Measurements from ENCODE around the gene FUCA2.
"Not testable (repeated sequence)": the region's sequence is repeated elsewhere in the genome, so short reads cannot be mapped to it uniquely, and the experiment has no call there.

Gene FUCA2

DNA sequence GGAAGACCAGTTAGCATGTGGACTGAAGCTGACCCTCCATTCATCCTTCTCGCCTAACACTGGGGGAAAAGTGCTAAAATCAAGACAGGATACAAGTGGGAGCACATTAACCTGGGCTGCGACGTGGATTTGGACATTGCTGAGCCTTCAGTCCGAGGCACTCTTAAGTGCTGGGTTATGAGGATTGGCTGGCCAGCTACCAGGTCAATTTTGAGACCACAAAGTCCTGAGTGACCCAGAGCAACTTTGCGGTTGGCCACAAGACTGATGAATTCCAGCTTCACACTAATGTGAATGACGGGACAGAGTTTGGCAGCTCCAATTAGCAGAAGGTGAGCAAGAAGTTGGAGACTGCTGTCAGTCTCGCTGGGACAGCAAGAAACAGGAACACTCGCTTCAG is 20.7 kb downstream of the FUCA2 start:
- no peak for DNase-seq

DNA sequence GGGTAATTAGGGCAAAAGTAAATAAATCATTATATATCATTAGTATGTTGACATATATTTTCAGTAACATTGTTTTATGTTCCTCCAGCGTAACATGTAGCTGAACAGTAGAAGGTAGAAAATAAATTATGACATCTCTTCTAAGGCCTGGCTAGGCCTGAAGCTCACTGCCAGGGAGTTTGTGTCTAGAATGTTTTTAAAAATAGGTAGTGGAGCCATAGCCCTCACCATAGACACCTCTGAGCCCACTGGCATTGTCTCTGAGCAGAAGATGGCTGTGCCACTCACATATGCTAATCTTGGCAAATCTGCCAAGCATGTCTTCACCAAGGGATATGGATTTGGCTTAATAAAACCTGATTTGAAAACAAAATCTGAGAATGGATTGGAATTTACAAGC is 21.3 kb downstream of the FUCA2 start:
- DNase-seq, result no peak

DNA sequence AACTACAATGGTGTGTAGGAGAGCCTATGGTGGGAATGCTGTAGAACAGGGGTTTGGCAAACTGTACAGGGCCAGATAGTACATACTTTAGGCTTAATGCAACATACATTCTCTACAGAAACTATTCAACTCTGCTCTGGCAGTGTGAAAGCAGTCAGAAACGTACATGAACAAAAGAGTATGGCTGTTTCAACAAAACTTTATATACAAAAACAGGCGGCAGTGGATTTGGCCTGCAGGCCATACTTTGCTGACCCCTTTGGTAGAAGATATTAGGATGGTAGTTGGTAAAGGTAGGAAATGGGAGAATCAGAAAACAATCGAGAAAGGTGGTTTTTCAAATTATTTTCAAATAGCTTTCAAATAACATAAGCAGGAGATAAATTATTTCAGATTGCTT is 24.8 kb downstream of the FUCA2 start:
- no peak for DNase-seq

DNA sequence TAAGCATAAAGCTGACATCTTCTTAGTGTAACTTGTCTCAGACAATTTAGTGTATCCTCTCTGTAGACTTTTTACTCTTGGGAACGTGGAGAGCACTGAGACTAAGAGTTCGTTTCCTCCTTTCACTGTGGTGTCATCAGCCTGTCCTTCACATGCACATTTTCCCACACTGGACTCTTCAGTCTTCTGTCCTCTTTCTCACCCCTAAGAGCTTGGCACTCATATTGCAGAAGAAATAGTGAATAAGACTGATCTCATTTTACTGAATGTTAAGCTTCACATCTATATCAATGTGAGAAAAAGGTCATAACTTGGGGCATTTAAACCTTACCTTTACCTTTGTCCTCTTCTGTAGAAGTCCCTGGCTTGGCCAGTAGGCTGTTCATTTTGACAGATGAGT is 25.6 kb downstream of the FUCA2 start:
- DNase-seq, result no peak

DNA sequence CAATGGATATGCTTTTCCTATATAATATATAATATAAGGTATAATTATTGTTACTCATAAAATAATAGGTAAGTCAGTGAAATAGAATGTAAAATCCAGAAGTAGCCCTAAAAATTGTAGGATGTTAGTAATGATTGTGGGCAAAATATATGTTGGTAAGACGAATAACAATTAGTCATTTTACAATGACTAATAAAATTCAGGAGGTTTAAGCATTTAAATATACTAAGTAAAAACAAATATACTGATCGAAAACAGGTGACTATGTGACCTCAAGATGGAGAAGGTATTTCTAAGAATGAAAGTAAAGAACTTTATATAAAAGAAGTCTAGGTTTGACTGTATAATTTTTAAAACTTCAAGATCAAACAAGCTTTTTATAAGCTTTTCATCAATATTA is 28.9 kb downstream of the FUCA2 start:
- DNase-seq, result no peak

DNA sequence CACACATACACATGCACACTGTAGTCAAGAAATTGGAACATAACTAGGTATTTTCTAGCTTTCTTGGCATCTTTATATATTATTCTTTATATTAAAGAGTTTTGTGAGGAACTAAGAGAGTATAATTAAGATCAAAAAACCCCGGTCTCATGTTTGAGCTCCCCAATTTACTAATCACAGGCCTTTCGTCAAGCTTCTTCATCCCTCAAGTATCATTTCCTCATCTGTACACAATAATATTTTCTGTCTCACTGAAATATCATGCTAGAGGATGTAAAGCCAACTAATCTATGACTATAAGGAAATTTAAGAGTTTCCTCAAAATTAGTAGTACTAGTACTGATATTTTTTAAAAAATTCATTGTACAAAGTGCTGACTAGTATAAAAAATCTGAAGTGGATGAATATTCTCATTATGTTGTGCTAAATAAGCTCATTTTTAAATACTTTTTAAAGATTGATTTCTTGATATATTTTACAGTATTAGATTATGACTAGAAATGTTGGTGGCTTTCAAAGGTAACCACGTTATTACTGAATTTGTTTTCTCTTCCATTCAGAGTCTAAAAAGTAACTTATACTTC is 32.9 kb downstream of the FUCA2 start:
- DNase-seq, result no peak

DNA sequence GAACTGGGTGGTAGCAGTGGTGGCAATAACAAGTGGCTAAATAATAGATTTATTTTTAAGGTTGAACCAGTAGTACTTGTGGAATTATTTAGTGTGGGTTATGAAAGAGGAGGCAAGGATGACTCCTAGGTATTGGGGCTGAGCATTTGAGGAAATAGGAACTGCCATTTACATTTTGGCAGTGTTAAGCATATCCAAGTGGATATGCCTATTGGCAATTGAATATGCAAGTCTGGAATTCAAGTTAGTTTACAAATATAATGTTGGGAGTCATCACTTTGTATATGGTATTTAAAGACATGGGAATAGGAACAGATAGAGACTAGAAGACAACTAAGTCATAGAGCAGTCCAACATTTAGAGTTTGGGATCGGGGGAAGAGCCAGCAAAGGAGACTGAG is 35.0 kb downstream of the FUCA2 start:
- DNase-seq, result no peak

DNA sequence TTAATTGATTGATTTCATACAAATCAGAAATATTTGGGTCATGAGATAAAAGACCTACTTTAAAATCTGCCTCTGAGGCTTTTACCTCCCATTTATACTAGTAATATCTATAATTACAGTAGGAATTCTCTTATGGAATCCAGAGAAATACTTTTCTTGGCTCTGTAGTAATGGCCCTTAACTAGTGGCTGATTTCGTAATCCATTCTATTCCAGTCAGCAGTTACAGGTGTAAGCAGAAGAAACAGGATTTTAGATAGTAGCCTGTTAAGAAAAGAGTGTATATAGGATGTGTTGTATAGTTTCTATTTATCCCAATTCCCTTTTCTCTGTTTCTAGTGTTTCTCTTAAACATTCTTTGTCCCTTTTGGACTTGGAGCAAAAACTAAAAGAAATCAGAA is 39.7 kb downstream of the FUCA2 start:
- no peak for DNase-seq

DNA sequence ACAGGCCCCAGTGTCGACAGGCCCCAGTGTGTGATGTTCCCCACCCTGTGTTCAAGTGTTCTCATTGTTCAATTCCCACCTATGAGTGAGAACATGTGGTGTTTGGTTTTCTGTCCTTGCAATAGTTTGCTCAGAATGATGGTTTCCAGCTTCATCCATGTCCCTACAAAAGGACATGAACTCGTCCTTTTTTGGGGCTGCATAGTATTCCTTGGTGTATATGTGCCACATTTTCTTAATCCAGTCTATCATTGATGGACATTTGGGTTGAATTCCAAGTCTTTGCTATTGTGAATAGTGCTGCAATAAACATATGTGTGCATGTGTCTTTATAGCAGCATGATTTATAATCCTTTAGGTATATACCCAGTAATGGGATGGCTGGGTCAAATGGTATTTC is 42.7 kb downstream of the FUCA2 start:
- DNase-seq, result not testable (repeated sequence)

DNA sequence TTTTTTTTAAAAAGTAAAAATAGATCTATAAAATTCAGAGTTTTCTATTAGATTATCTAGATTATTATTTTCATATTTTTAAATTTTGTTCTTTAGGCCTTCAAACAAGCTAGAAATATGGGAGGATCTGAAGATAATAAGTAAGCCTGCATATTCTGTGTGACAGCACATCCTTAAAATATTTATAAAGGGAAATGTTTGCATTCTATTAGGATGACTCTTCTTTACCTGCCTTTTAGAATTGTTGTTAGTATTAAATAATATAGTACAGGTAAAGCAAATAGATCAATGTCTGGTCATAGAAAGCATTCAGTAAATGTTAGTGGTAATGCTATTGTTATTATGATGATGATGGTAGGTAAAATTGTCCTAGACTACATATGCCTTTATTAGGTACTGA is 43.5 kb downstream of the FUCA2 start:
- DNase-seq, result no peak

DNA sequence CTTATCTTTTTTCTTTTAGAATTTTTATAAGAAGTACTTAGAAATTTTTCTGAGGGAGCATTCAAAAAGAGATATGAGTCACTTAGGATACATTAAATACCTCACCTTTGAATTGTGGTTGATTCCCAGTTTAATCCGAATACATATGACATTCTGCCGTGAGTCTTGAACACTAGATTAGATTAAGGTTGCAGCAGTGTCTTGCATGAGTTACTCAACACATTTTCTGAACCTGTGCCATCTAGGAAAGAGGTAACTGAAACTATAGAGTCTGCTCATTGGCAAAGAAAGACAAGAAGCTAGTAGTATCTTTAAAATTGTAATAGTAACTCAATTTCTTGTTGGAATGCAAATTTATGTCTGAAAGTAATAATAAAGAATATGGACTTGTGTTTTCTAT is 46.0 kb downstream of the FUCA2 start:
- DNase-seq, result no peak

DNA sequence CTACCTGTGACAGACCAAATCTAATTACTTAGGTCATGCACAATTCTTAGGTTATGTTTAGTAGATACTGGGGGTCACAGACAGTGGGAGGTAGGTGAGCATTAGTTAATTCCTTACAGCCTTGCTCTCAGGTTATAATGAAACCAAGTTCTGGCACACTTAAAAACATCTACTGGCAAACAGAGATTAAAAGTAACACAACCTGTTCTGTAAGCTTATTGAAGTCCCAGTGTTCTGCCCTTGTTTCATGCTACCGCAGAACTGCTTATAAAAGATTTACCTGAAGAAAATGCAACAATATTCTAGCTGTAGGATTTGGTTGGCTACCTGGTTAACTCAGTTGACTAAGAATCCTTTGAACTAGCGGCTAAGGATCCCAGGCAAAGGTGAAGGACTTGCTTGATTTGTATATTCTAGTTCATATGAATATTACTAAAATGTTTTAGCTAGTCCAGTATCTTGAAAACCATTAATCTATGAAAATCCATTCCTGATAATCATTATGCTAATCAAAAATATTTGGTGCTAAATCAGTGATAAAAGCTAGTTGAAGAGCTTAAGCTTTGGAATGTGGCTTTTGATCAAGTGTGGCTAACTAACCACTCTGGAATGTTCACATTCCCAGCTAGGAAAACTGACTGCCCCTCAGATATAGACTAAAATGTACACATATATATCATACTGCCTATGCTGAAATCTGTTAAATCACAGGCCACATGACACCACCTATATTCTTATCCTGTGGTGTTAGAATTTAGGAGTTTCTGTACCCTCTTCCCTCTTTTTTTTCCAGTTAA is 53.8 kb downstream of the FUCA2 start:
- DNase-seq, result no peak

DNA sequence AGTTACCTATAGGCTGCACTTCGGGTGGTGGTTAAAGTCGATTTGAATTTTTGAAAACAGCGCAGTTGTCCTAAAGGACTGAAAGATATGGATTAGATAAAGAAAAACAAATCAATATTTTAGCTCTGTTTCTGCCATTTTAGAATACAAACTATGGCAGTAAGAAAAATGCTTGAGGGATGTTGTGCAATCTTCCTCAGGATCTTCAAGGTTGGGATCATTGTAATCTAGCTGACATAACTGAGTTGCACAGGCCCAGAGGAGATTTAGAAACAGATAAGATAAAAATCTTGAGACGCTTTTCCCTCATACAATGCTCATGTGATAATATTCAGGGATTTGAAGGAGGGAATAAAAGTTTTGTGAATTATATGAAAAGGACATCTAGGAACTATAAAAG is 60.0 kb downstream of the FUCA2 start:
- DNase-seq, result no peak

DNA sequence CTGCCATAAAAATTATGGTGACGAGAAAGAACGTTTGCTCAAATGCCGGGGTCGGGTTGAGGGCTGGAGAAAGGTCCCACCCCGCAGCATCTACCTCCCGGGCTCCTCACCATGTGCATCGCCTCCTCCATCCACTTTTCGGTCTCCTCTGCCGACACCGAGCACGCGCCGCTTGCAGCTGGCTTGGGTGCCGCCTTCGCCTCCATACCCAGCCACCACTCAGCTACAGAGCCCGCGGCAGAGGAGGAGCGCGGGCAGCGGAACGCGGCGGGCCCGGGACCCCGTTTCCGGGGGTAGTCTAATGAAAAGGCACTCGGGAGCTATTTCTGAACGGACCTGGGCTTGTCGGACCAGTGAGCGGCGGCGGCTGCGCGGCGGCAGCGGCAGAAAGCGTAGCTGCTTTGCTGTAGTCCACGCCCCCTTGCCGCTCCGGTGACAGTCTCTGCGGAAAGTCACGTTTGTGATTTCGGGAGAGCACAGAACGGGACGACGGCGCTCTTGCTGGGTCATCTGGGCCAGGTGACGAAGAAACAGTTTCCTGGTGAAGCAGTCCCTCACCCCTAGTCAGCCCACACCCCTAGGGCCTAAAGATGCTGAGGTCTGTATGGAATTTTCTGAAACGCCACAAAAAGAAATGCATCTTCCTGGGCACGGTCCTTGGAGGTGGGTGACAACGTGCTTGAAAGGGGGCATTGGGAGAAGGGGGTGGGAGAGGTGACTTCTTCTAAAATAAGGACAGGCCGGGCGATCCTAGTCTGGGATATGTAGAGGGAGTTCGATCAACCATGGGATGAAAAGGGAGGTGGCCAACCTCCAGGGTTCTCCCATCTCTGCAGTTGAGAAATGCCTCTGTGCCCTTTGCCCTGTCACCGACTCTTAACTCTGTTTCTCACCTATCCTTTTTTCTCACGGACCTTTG is 60.8 kb downstream of the FUCA2 start, which contains the start of the genes ADAT2 and PEX3:
ADAT2 (minus strand) TSS at position 243 of the 919 bp plus-strand sequence; CDS start at position 206, 37 bp downstream.
PEX3 (plus strand) TSS at position 353 of the 919 bp plus-strand sequence; CDS start at position 591, 238 bp downstream.
- peak; percentile 45 for DNase-seq

DNA sequence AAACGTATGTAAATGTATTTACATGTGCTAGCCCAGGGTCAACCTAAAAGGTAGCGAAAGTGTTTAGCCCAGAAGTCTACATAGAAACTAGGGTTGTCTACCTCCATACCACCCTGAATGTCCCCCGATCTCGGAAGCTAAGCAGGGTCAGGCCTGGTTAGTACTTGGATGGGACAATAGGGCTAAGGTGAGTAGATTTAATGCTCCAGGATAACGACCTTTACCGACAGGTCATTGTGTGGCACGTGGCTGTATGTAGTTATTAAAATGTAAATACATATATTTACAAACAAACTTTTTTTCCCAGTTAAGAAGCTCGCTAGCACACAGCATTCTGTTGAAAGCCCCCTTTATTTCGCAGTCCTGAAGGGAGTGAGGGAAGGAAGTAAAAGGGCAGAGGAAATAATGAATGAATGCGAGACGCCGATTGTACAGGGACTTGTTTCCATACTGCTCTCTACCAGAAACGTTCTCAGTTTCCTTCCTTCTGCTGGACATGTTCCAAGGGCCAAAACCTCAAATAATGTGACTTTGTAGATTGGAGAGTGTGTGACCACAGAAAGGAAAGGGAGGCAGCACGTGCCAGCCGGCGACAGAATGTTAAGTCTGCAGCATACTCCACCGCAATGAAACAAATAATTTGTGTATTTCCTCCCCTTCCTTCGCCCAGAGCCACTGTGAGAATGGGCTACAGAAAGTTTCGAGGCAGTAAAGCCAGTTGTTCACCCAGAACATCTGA is 61.6 kb downstream of the FUCA2 start:
- DNase-seq, result no peak

DNA sequence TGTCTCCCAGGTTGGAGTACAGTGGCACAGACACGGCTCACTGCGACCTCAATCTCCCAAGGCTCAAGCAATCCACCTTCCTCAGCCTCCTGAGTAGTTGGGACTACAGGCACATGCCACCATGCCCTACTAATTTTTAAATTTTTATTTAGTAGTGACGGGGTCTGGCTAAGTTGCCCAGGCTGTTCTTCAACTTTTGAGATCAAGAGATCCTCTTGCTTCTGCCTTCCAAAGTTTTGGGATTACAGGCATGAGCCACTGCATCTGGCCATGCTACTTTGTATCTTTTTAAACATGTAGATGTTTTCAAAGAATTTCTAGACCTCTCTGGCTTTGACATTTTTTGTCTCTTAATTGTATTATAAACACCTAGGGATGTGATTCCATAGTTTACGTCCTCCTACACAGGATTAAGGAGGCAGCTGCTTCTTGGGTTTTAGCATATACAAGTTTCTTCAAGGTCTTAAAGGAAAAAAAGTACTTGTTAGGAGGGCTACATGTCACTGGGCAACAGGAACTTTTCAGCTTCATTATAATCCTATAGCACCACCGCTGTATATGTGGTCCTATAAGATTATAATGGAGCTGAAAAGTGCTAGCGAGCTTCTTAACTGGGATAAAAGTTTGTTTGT is 62.3 kb downstream of the FUCA2 start:
- no peak for DNase-seq

DNA sequence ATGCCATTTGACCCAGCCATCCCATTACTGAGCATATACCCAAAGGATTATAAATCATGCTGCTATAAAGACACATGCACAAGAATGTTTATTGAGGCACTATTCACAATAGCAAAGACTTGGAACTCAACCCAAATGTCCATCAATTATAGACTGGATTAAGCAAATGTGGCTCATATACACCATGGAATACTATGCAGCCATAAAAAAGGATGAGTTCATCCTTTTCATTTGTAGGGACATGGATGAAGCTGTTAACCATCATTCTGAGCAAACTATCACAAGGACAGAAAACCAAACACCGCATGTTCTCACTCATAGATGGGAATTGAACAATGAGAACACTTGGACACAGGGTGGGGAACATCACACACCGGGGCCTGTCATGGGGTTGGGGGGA is 63.7 kb downstream of the FUCA2 start:
- not testable (repeated sequence) for DNase-seq

All from NCI-H2029 treated with DMSO at 0.1 percent for 48 hours (cell line).